CD4-positive, alpha-beta T cell (primary cell): ENCODE measurements around the gene FGFR1OP2. TPM values are rescaled to one million over a fixed set of nuclear protein-coding genes. Genes with fewer than 3 reads are reported as not detected.

ENCODE experiments used
- ATAC-seq: fragments of 200-7000 bp; cut with Tn5 transposase; one replicate; pipeline ENCODE4 v1.10.0; 2022; ENCODE audit warnings: mild to moderate bottlenecking; ENCODE audit not compliant: poor library complexity
- CTCF ChIA-PET: fragments of 350-600 bp; sonication (Branson Sonifier 250); formaldehyde crosslinking; loops from one replicate; lab custom pipeline; 2021; ENCODE audit warnings: antibody characterized with exemption, inconsistent platforms; lab: Charles Lee
- POLR2A ChIA-PET: fragments of 350-600 bp; sonication (Branson Sonifier 250); formaldehyde crosslinking; loops from one replicate; lab custom pipeline; 2021; ENCODE audit warnings: antibody characterized with exemption, inconsistent platforms; lab: Charles Lee
- DNase-seq, 14 experiments: peaks; one replicate each; pipeline ENCODE4 v3.0.0-alpha.2; 2013 to 2020; ENCODE audit warnings: mixed read lengths in 2 of 14
- H3K27ac ChIP-seq, 2 donors: one replicate each; pipeline versions ENCODE4 v1.5.1 to v1.7.0; 2013; ENCODE audit warnings: low read length in 2 of 2, low read depth in 1 of 2, mild to moderate bottlenecking in 1 of 2
- H3K27me3 ChIP-seq, 2 experiments: 1 replicate in 1 of 2; 2 replicates in 1 of 2; pipeline versions ENCODE4 v1.6.1 to v1.7.0; 2013; ENCODE audit warnings: low read length in 2 of 2, control low read depth in 1 of 2, mild to moderate bottlenecking in 1 of 2, moderate library complexity in 1 of 2; ENCODE audit not compliant: insufficient read depth in 2 of 2, control insufficient read depth in 1 of 2
- H3K36me3 ChIP-seq: one replicate; pipeline ENCODE4 v1.6.1; 2013; ENCODE audit warnings: low read length, control low read depth; ENCODE audit not compliant: insufficient read depth
- H3K4me1 ChIP-seq: one replicate; pipeline ENCODE4 v1.6.1; 2013; ENCODE audit warnings: low read length, control low read depth; ENCODE audit not compliant: insufficient read depth
- H3K4me3 ChIP-seq: one replicate; pipeline ENCODE4 v1.5.1; 2013; ENCODE audit warnings: mild to moderate bottlenecking, low read length, moderate library complexity
- H3K9me3 ChIP-seq, 2 experiments: 1 replicate in 1 of 2; 2 replicates in 1 of 2; pipeline versions ENCODE4 v1.6.1 to v1.7.0; 2013; ENCODE audit warnings: low read length in 2 of 2, mild to moderate bottlenecking in 2 of 2, control low read depth in 1 of 2, moderate library complexity in 1 of 2; ENCODE audit not compliant: control insufficient read depth in 1 of 2, insufficient read depth in 1 of 2
- H3K27ac Mint-ChIP-seq: one replicate; pipeline ENCODE4 v1.8.0; 2020; ENCODE audit warnings: mixed read lengths
- H3K27me3 Mint-ChIP-seq: one replicate; pipeline ENCODE4 v1.8.0; 2021; ENCODE audit warnings: mixed read lengths
- H3K36me3 Mint-ChIP-seq: one replicate; pipeline ENCODE4 v1.8.0; 2021; ENCODE audit warnings: low read depth, mixed read lengths
- H3K4me1 Mint-ChIP-seq: one replicate; pipeline ENCODE4 v1.8.0; 2021; ENCODE audit warnings: low read depth, mixed read lengths
- H3K4me3 Mint-ChIP-seq: one replicate; pipeline ENCODE4 v1.8.0; 2020; ENCODE audit warnings: mild to moderate bottlenecking, mixed read lengths
- H3K9me3 Mint-ChIP-seq: one replicate; pipeline ENCODE4 v1.8.0; 2020; ENCODE audit warnings: mixed read lengths
- CTCF ChIP-seq: fragments of 200-600 bp; IDR thresholded peaks from one replicate; pipeline ENCODE4 v1.8.0; 2022; ENCODE audit warnings: antibody characterized with exemption, mild to moderate bottlenecking
- intact Hi-C, 2 experiments: fragments of 100-400 bp; cut with DNase I in 1 of 2; cut with micrococcal nuclease in 1 of 2; formaldehyde crosslinking; loops; one replicate each; pipeline versions ENCODE4 v1.15.1 to v1.9.0; 2023 to 2025; cut with DNase I, micrococcal nuclease
- total RNA-seq, 174 experiments: library from RNA in 2 of 174; stranded (reverse) in 2 of 174; gene quantifications; one replicate each; pipeline ENCODE4 v1.2.3 and lab custom pipeline; 2021 to 2026

Gene FGFR1OP2
- total RNA-seq, 2 experiments from 2014 or later, result 44.8 to 46.8 TPM

GRCh38 chr12:26971963-26972362 is 33.7 kb downstream of the FGFR1OP2 start:
- Mint-ChIP-seq H3K27ac (peak overlapping the region; percentile 55), H3K36me3 (peaks cover 53% of the 10 kb centered on the region), H3K27me3 (no peaks in the 10 kb centered on the region), H3K4me3 (no peak overlapping the region), H3K9me3 (no peaks in the 10 kb centered on the region), H3K4me1 (peaks cover 23% of the 10 kb centered on the region)
- CTCF ChIA-PET, result interaction anchor here (0.9 to 1.7 kb wide), 6 partner anchors 9 to 87 kb away, joined by 3 to 9 read pairs (median 5); partner anchors contain the start of genes MED21 and TM7SF3
- H3K27ac ChIP-seq, result peak overlapping the region in 1 of 2 donors; percentile 2
- H3K9me3 ChIP-seq, result no peaks in the 10 kb centered on the region
- POLR2A ChIA-PET, result interaction anchor here (0.7 to 1.4 kb wide), 6 partner anchors 30 to 271 kb away, joined by 3 to 7 read pairs (median 4); partner anchors contain the start of gene MED21
- intact Hi-C loops, result loop anchor here (5.0 kb wide), 2 partner anchors 35 to 40 kb away; partner anchors contain the start of genes TM7SF3 (in 2 of the 2), FGFR1OP2 (in 1 of the 2) and INTS13 (in 1 of the 2)
- H3K4me1 ChIP-seq, result peaks cover 4% of the 10 kb centered on the region
- peak; percentile 99 for ATAC-seq
- no peak overlapping the region for H3K4me3 ChIP-seq
- peak; percentile 6 to 88 (median 40) for DNase-seq
- no peaks in the 10 kb centered on the region for H3K27me3 ChIP-seq
- TF ChIP-seq CTCF, result no peak
- H3K36me3 ChIP-seq, result peaks cover 33% of the 10 kb centered on the region

GRCh38 chr12:26976687-26977086 is 38.4 kb downstream of the FGFR1OP2 start:
- no peak overlapping the region for H3K27ac ChIP-seq
- no peaks in the 10 kb centered on the region for H3K4me1 ChIP-seq
- POLR2A ChIA-PET, result no interaction called here
- no peak overlapping the region for H3K4me3 ChIP-seq
- peaks cover 41% of the 10 kb centered on the region for H3K36me3 ChIP-seq
- DNase-seq (no peak), ATAC-seq (no peak)
- H3K9me3 ChIP-seq, result no peaks in the 10 kb centered on the region
- Mint-ChIP-seq H3K27me3 (no peaks in the 10 kb centered on the region), H3K36me3 (peaks cover 65% of the 10 kb centered on the region), H3K4me1 (peaks cover 6% of the 10 kb centered on the region), H3K9me3 (no peaks in the 10 kb centered on the region), H3K4me3 (no peak overlapping the region), H3K27ac (no peak overlapping the region)
- intact Hi-C loops, result no loop called here
- CTCF ChIA-PET, result no interaction called here
- no peaks in the 10 kb centered on the region for H3K27me3 ChIP-seq
- TF ChIP-seq CTCF, result no peak

GRCh38 chr12:26978801-26979200 is 40.5 kb downstream of the FGFR1OP2 start:
- no peaks in the 10 kb centered on the region for H3K9me3 Mint-ChIP-seq
- intact Hi-C loops, result no loop called here
- CTCF ChIA-PET, result no interaction called here
- no peak for TF ChIP-seq CTCF
- Histone ChIP-seq H3K27ac (no peak overlapping the region), H3K4me3 (no peak overlapping the region), H3K9me3 (no peaks in the 10 kb centered on the region), H3K36me3 (peaks cover 30% of the 10 kb centered on the region), H3K4me1 (no peaks in the 10 kb centered on the region), H3K27me3 (no peaks in the 10 kb centered on the region)
- ATAC-seq, result no peak
- DNase-seq, result no peak
- no peaks in the 10 kb centered on the region for H3K4me1 Mint-ChIP-seq
- no peaks in the 10 kb centered on the region for H3K27me3 Mint-ChIP-seq
- POLR2A ChIA-PET, result no interaction called here
- H3K27ac Mint-ChIP-seq, result no peak overlapping the region
- H3K4me3 Mint-ChIP-seq, result no peak overlapping the region
- H3K36me3 Mint-ChIP-seq, result peaks cover 78% of the 10 kb centered on the region
